HepG2 (cell line): ENCODE data around the gene DDOST. TPM values are rescaled to one million over a fixed set of nuclear protein-coding genes. Genes with fewer than 3 reads are reported as not detected.

ENCODE experiments used
- E2F5 ChIP-seq: sonication (generic); formaldehyde crosslinking; conservative IDR thresholded peaks from 2 replicates; pipeline ENCODE4 v1.4.0; 2020; ENCODE audit warnings: missing genetic modification reagents
- EHMT2 ChIP-seq: fragments of 200-600 bp; sonication (generic); IDR thresholded peaks from 2 replicates; pipeline ENCODE4 v1.7.0; 2017; ENCODE audit warnings: antibody characterized with exemption, low read depth, low read length, borderline replicate concordance
- FOXA1 ChIP-seq, 2 experiments: fragments of 450-650 bp in 1 of 2; sonication (generic) in 1 of 2; formaldehyde crosslinking in 1 of 2; IDR thresholded peaks; 2 replicates each; pipeline versions ENCODE4 v1.4.0 to v1.6.1; 2016 to 2020; ENCODE audit warnings: missing genetic modification reagents in 1 of 2
- HOXA9 ChIP-seq: sonication (generic); formaldehyde crosslinking; IDR thresholded peaks from 2 replicates; pipeline ENCODE4 v1.8.1; 2022; ENCODE audit warnings: missing genetic modification reagents, mild to moderate bottlenecking, moderate library complexity, borderline replicate concordance
- RERE ChIP-seq: IDR thresholded peaks from 2 replicates; pipeline ENCODE4 v1.6.1; 2016; ENCODE audit warnings: low read depth, missing genetic modification reagents, missing compliant biosample characterization
- SNAPC2 ChIP-seq: sonication (generic); formaldehyde crosslinking; IDR thresholded peaks from 2 replicates; pipeline ENCODE4 v1.8.1; 2022; ENCODE audit warnings: mild to moderate bottlenecking, missing genetic modification reagents
- SPEN ChIP-seq: sonication (generic); formaldehyde crosslinking; IDR thresholded peaks from 2 replicates; pipeline ENCODE4 v1.5.1; 2020; ENCODE audit warnings: low read depth, mild to moderate bottlenecking, missing genetic modification reagents
- TBX2 ChIP-seq: sonication (generic); formaldehyde crosslinking; IDR thresholded peaks from 2 replicates; pipeline ENCODE4 v1.5.0; 2020; ENCODE audit warnings: missing genetic modification reagents, mild to moderate bottlenecking, borderline replicate concordance
- TRIM24 ChIP-seq: sonication (generic); formaldehyde crosslinking; IDR thresholded peaks from 2 replicates; pipeline ENCODE4 v1.8.0; 2022; ENCODE audit warnings: mild to moderate bottlenecking, missing genetic modification reagents
- ZNF24 ChIP-seq: fragments of 450-650 bp; IDR thresholded peaks from 2 replicates; pipeline ENCODE4 v1.6.1; 2017; ENCODE audit warnings: antibody characterized with exemption, mild to moderate bottlenecking
- ZNF574 ChIP-seq: sonication (generic); formaldehyde crosslinking; IDR thresholded peaks from 2 replicates; pipeline ENCODE4 v1.4.0; 2020; ENCODE audit warnings: missing genetic modification reagents
- ZNF639 ChIP-seq: conservative IDR thresholded peaks from 2 replicates; pipeline ENCODE4 v1.6.1; 2018; ENCODE audit warnings: missing genetic modification reagents
- polyA plus RNA-seq, 8 experiments: library from polyadenylated mRNA; depleted of rRNA in 3 of 8; stranded (reverse) in 7 of 8; unstranded in 1 of 8; fragments of >200 nt; fragmentation: Illumina TruSeq in 4 of 8; extraction: Trizol in 4 of 8; gene quantifications; 2 replicates each; pipeline versions ENCODE4 v1.2.1 to v1.2.3, GENCODE V29; 2011 to 2016; ENCODE audit warnings: low read depth in 4 of 8, missing spikeins in 1 of 8, mixed read lengths in 1 of 8; ENCODE audit not compliant: insufficient read depth in 1 of 8
- total RNA-seq, 5 experiments: library from RNA; depleted of rRNA; stranded (reverse); fragments of >200 nt; fragmentation: Illumina TruSeq; extraction: Trizol; gene quantifications; 2 replicates each; pipeline ENCODE4 v1.2.3, GENCODE V29; 2016; ENCODE audit warnings: low read depth in 1 of 5
- TF ChIP-seq, protein P1 (sequence below), 2 experiments: IDR thresholded peaks; 2 replicates each; pipeline ENCODE4 v1.6.1; 2011 to 2012; ENCODE audit warnings: low read length in 2 of 2, borderline replicate concordance in 1 of 2, low read depth in 1 of 2, mild to moderate bottlenecking in 1 of 2, moderate library complexity in 1 of 2

Gene DDOST
- total and polyA plus RNA-seq, 2 of the 13 experiments (the other 11 are each of a cell fraction or from before 2014, with no cell fraction given) = 335 to 494 TPM

GRCh38 chr1:20633190-20634064 is 27.7 kb downstream of the DDOST start, which contains the start of gene PINK1 (continued):
- TF ChIP-seq, protein P1, sequence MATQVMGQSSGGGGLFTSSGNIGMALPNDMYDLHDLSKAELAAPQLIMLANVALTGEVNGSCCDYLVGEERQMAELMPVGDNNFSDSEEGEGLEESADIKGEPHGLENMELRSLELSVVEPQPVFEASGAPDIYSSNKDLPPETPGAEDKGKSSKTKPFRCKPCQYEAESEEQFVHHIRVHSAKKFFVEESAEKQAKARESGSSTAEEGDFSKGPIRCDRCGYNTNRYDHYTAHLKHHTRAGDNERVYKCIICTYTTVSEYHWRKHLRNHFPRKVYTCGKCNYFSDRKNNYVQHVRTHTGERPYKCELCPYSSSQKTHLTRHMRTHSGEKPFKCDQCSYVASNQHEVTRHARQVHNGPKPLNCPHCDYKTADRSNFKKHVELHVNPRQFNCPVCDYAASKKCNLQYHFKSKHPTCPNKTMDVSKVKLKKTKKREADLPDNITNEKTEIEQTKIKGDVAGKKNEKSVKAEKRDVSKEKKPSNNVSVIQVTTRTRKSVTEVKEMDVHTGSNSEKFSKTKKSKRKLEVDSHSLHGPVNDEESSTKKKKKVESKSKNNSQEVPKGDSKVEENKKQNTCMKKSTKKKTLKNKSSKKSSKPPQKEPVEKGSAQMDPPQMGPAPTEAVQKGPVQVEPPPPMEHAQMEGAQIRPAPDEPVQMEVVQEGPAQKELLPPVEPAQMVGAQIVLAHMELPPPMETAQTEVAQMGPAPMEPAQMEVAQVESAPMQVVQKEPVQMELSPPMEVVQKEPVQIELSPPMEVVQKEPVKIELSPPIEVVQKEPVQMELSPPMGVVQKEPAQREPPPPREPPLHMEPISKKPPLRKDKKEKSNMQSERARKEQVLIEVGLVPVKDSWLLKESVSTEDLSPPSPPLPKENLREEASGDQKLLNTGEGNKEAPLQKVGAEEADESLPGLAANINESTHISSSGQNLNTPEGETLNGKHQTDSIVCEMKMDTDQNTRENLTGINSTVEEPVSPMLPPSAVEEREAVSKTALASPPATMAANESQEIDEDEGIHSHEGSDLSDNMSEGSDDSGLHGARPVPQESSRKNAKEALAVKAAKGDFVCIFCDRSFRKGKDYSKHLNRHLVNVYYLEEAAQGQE (IDR thresholded peaks at IDR 0.05; ENCODE audit: borderline replicate concordance in 1 of 2, low read depth in 1 of 2, low read length in 2 of 2) = no peak
- TF ChIP-seq SPEN (CRISPR knock-in tag) (peak; percentile 43), EHMT2 (no peak), ZNF639 (CRISPR knock-in tag) (no peak), FOXA1 (IDR thresholded peaks at IDR 0.05) (no peak), FOXA1 (CRISPR knock-in tag; IDR thresholded peaks at IDR 0.05) (no peak), TRIM24 (no peak), ZNF574 (CRISPR knock-in tag) (peak; percentile 86), HOXA9 (CRISPR knock-in tag) (no peak), SNAPC2 (CRISPR knock-in tag) (no peak), RERE (no peak), E2F5 (CRISPR knock-in tag) (no peak), TBX2 (CRISPR knock-in tag) (peak; percentile 51; the same call in 1 of the 2 replicates), ZNF24 (0 out of 2 replicates have a peak, but pooled peaks have one; percentile 13)
